NCI-H446 (cell line): ENCODE results near the gene PALD1.
A peak's percentile ranks its signal among the peaks of the same experiment; 100 is the strongest.

Experiments used
- DNase-seq, 2 experiments: peaks; one replicate each; lab custom pipeline; 2025; lab: John Stamatoyannopoulos, UW

Gene PALD1

GRCh38 chr10:70504521-70505358, 26.2 kb downstream of the PALD1 start:
- no peak for DNase-seq

- DNase-seq = no peak
Measured at GRCh38 chr10:70505908-70506307, 27.3 kb downstream of the PALD1 start.

- DNase-seq = no peak
Measured at GRCh38 chr10:70507966-70508365, 29.4 kb downstream of the PALD1 start.

GRCh38 chr10:70508912-70509756, 30.6 kb downstream of the PALD1 start:
- no peak for DNase-seq

GRCh38 chr10:70509757-70510147, 31.2 kb downstream of the PALD1 start:
- no peak for DNase-seq

- DNase-seq = no peak
Measured at GRCh38 chr10:70510453-70510852, 31.9 kb downstream of the PALD1 start.

- DNase-seq = no peak
Measured at GRCh38 chr10:70510904-70511303, 32.3 kb downstream of the PALD1 start.

GRCh38 chr10:70512149-70512639, 33.6 kb downstream of the PALD1 start:
- DNase-seq = no peak

GRCh38 chr10:70513848-70514309, 35.3 kb downstream of the PALD1 start:
- no peak for DNase-seq

GRCh38 chr10:70514591-70514990, 36.0 kb downstream of the PALD1 start:
- no peak for DNase-seq

GRCh38 chr10:70515035-70515667, 36.6 kb downstream of the PALD1 start:
- DNase-seq = peak in 1 of 2 experiments; percentile 17

- DNase-seq = no peak
Measured at GRCh38 chr10:70518695-70519094, 40.1 kb downstream of the PALD1 start.

- no peak for DNase-seq
Measured at GRCh38 chr10:70523057-70523456, 44.5 kb downstream of the PALD1 start.

- no peak for DNase-seq
Measured at GRCh38 chr10:70523549-70523948, 45.0 kb downstream of the PALD1 start.

GRCh38 chr10:70528314-70528713, 49.7 kb downstream of the PALD1 start:
- no peak for DNase-seq

GRCh38 chr10:70528741-70529362, 50.3 kb downstream of the PALD1 start:
- no peak for DNase-seq

GRCh38 chr10:70529848-70530247, 51.3 kb downstream of the PALD1 start:
- DNase-seq = no peak

GRCh38 chr10:70530315-70530714, 51.7 kb downstream of the PALD1 start:
- DNase-seq = no peak

GRCh38 chr10:70532554-70533188, 54.1 kb downstream of the PALD1 start:
- no peak for DNase-seq

GRCh38 chr10:70533189-70533558, 54.6 kb downstream of the PALD1 start:
- DNase-seq = no peak

- no peak for DNase-seq
Measured at GRCh38 chr10:70534281-70534680, 55.7 kb downstream of the PALD1 start.
